Body of pancreas (tissue), 4 donors: Measurements from ENCODE around the gene TOMM70.
"Not testable (repeated sequence)": the region's sequence is repeated elsewhere in the genome, so short reads cannot be mapped to it uniquely, and the experiment has no call there.

Experiments used
- CTCF ChIP-seq, 7 experiments: fragments of 450-650 bp in 4 of 7; fragments of 200-600 bp in 3 of 7; sonication (generic) in 3 of 7; IDR thresholded peaks; one replicate each; pipeline ENCODE4 v1.5.1; 2016 to 2019; ENCODE audit warnings: antibody characterized with exemption in 7 of 7
- POLR2A ChIP-seq, 3 donors: fragments of 450-650 bp; IDR thresholded peaks; one replicate each; pipeline ENCODE4 v1.6.1; 2016; ENCODE audit warnings: antibody characterized with exemption in 3 of 3, mild to moderate bottlenecking in 2 of 3

DNA sequence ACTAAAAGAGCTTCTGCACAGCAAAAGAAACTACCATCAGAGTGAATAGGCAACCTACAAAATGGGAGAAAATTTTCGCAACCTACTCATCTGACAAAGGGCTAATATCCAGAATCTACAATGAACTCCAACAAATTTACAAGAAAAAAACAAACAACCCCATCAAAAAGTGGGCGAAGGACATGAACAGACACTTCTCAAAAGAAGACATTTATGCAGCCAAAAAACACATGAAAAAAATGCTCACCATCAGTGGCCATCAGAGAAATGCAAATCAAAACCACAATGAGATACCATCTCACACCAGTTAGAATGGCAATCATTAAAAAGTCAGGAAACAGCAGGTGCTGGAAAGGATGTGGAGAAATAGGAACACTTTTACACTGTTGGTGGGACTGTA lies 49.1 kb downstream of the TOMM70 start:
- TF ChIP-seq CTCF, POLR2A (IDR thresholded peaks at IDR 0.05): not testable (repeated sequence)
